Endothelial cell of umbilical vein (primary cell): Measurements from ENCODE around the gene CIDEB. TPM values are rescaled to one million over a fixed set of nuclear protein-coding genes. Genes with fewer than 3 reads are reported as not detected.

Source experiments
- BruUV-seq: library from RNA; stranded (reverse); fragments of 400-500 nt; replicated peaks from 2 replicates; lab custom pipeline; 2021; lab: Mats Ljungman, UMichigan
- CTCF ChIA-PET: fragments of 300-600, 350-600 bp; sonication (Branson Sonifier 250); formaldehyde crosslinking; loops from one replicate; lab custom pipeline; 2021; ENCODE audit warnings: antibody characterized with exemption, inconsistent platforms; lab: Charles Lee
- POLR2A ChIA-PET: fragments of 300-600, 350-600 bp; sonication (Branson Sonifier 250); formaldehyde crosslinking; loops from one replicate; lab custom pipeline; 2021; ENCODE audit warnings: antibody characterized with exemption, inconsistent platforms; lab: Charles Lee
- DNase-seq: peaks from one replicate; pipeline ENCODE4 v3.0.0-alpha.2; 2011; ENCODE audit warnings: low read depth, low spot score
- FAIRE-seq: peaks from 2 replicates; lab custom pipeline; 2011; peaks lifted over from hg19 to GRCh38; lab: Jason Lieb, UNC
- H2AFZ ChIP-seq: 2 replicates; pipeline ENCODE4 v1.6.0; 2012; ENCODE audit warnings: low read depth, low read length, control low read depth, inconsistent platforms
- H3K27ac ChIP-seq: 2 replicates; pipeline ENCODE4 v1.5.1; 2011; ENCODE audit warnings: low read depth, mild to moderate bottlenecking, control low read depth, low read length, moderate library complexity; ENCODE audit not compliant: insufficient read depth
- H3K27me3 ChIP-seq, 2 experiments: 2 replicates each; pipeline versions ENCODE4 v1.6.0 to v1.6.1; 2011; ENCODE audit warnings: low read length in 2 of 2, mixed read lengths in 1 of 2; ENCODE audit not compliant: control insufficient read depth in 2 of 2, insufficient read depth in 2 of 2
- H3K36me3 ChIP-seq, 2 experiments: 2 replicates in 1 of 2; 3 replicates in 1 of 2; pipeline ENCODE4 v1.5.1; 2011; ENCODE audit warnings: low read length in 2 of 2, mild to moderate bottlenecking in 1 of 2, moderate library complexity in 1 of 2; ENCODE audit not compliant: control insufficient read depth in 2 of 2, insufficient read depth in 2 of 2; ENCODE audit errors: extremely low read depth in 1 of 2
- H3K4me1 ChIP-seq: 3 replicates; pipeline ENCODE4 v1.5.1; 2011; ENCODE audit warnings: mild to moderate bottlenecking, low read length; ENCODE audit not compliant: control insufficient read depth, insufficient read depth; ENCODE audit errors: extremely low read depth
- H3K4me2 ChIP-seq: 2 replicates; pipeline ENCODE4 v1.6.1; 2011; ENCODE audit warnings: low read length, control low read depth, mixed read lengths; ENCODE audit not compliant: insufficient read depth
- H3K4me3 ChIP-seq, 3 experiments: fragments of 200-600 bp in 1 of 3; sonication (generic), shearing (Covaris generic) in 1 of 3; replicated peaks in 1 of 3; 2 replicates each; pipeline ENCODE4 v1.5.1; 2011 to 2016; ENCODE audit warnings: control low read depth in 3 of 3, low read length in 3 of 3, mild to moderate bottlenecking in 2 of 3, inconsistent platforms in 1 of 3, low read depth in 1 of 3, moderate library complexity in 1 of 3; ENCODE audit not compliant: insufficient read depth in 1 of 3
- H3K79me2 ChIP-seq: 2 replicates; pipeline ENCODE4 v1.6.0; 2012; ENCODE audit warnings: low read length, inconsistent platforms; ENCODE audit not compliant: control insufficient read depth, insufficient read depth
- H3K9ac ChIP-seq: replicated peaks from 2 replicates; pipeline ENCODE3; 2011; ENCODE audit warnings: low read length, control low read depth; ENCODE audit not compliant: insufficient read depth; ENCODE audit errors: extremely low read depth
- H3K9me1 ChIP-seq: replicated peaks from 3 replicates; pipeline ENCODE4 v1.6.0; 2011; ENCODE audit warnings: mild to moderate bottlenecking, low read length; ENCODE audit not compliant: control insufficient read depth, insufficient read depth; ENCODE audit errors: extremely low read depth
- H3K9me3 ChIP-seq: replicated peaks from 2 replicates; pipeline ENCODE4 v1.5.1; 2012; ENCODE audit warnings: low read length, inconsistent platforms; ENCODE audit not compliant: control insufficient read depth, insufficient read depth
- H4K20me1 ChIP-seq: replicated peaks from 2 replicates; pipeline ENCODE3; 2011; ENCODE audit warnings: mild to moderate bottlenecking, low read length; ENCODE audit not compliant: control insufficient read depth, insufficient read depth; ENCODE audit errors: extremely low read depth
- CTCF ChIP-seq, 2 donors: IDR thresholded peaks; 1 replicate in 1 of 2; 2 replicates in 1 of 2; pipeline ENCODE4 v1.5.1; 2011; ENCODE audit warnings: low read length in 2 of 2, mild to moderate bottlenecking in 2 of 2, moderate library complexity in 2 of 2, control low read depth in 1 of 2, inconsistent platforms in 1 of 2, low read depth in 1 of 2; ENCODE audit not compliant: insufficient read depth in 1 of 2; ENCODE audit errors: extremely low read depth in 1 of 2
- EZH2 ChIP-seq: IDR thresholded peaks from 2 replicates; pipeline ENCODE4 v1.6.1; 2012; ENCODE audit warnings: borderline replicate concordance, low read depth, mild to moderate bottlenecking, moderate library complexity, low read length, inconsistent platforms; ENCODE audit not compliant: severe bottlenecking
- MAX ChIP-seq: IDR thresholded peaks from 2 replicates; pipeline ENCODE4 v1.6.1; 2011; ENCODE audit not compliant: insufficient read depth, insufficient read length
- MYC ChIP-seq: IDR thresholded peaks from one replicate; pipeline ENCODE4 v1.6.1; 2011; ENCODE audit warnings: mild to moderate bottlenecking, low read depth, low read length
- dilution Hi-C: fragments of 300-500 bp; cut with MboI; formaldehyde crosslinking; loops from one replicate; pipeline ENCODE4 v1.15.0; 2019; ENCODE audit warnings: low sequenced_read_pairs; ENCODE audit not compliant: extremely low pct_ligation_motif_present
- intact Hi-C: fragments of 100-400 bp; cut with micrococcal nuclease; formaldehyde crosslinking; loops from one replicate; pipeline ENCODE4 v1.10.0; 2022
- polyA plus RNA-seq, 4 experiments: library from polyadenylated mRNA; depleted of rRNA in 3 of 4; stranded (reverse) in 3 of 4; unstranded in 1 of 4; fragments of >200 nt; gene quantifications; 2 replicates each; pipeline versions ENCODE4 v1.2.1 to v1.2.3, GENCODE V29; 2011 to 2012; ENCODE audit warnings: missing spikeins in 1 of 4
- total RNA-seq: library from RNA; stranded (reverse); gene quantifications from 2 replicates; pipeline ENCODE4 v1.2.3, GENCODE V29; 2021

CIDEB gene
- total and polyA plus RNA-seq, 2 donors (not counting 3 experiments of a cell fraction or from before 2014, with no cell fraction given), result 5.2 to 7.2 TPM

- no peak for TF ChIP-seq MAX
- no peak for TF ChIP-seq CTCF (IDR thresholded peaks at IDR 0.05; ENCODE audit: extremely low read depth in 1 of 2, insufficient read depth in 1 of 2, low read depth in 1 of 2, low read length in 2 of 2)
- no peak for TF ChIP-seq EZH2
- no peak for TF ChIP-seq MYC
- Histone ChIP-seq H3K4me1 (peaks cover 31% of the 10 kb centered on the region), H3K9me3 (no peaks in the 10 kb centered on the region), H3K4me2 (no peak overlapping the region), H3K36me3 (no peaks in the 10 kb centered on the region), H3K79me2 (no peaks in the 10 kb centered on the region), H2AFZ (no peak overlapping the region), H3K9ac (no peak overlapping the region), H3K27me3 (peaks cover 5 to 9% of the 10 kb centered on the region in 2 experiments), H4K20me1 (no peaks in the 10 kb centered on the region), H3K4me3 (no peak overlapping the region), H3K9me1 (no peaks in the 10 kb centered on the region), H3K27ac (no peak overlapping the region)
- intact Hi-C loops (no loop called here), dilution Hi-C loops (no loop called here)
- ChIA-PET POLR2A (no interaction called here), CTCF (interaction anchor here (1.5 to 20.1 kb wide), 3 partner anchors 24 to 96 kb away, joined by 4 to 811 read pairs (median 20); partner anchors contain the start of genes CBLN3 and KHNYN)
- FAIRE-seq, result no peak
- BruUV-seq, result no TSS peak
- DNase-seq, result no peak
Measured at GRCh38 chr14:24337824-24338175, 30.0 kb upstream of the CIDEB start.
